ENCODE data around the gene CD63. TPM values are rescaled to one million over a fixed set of nuclear protein-coding genes. Genes with fewer than 3 reads are reported as not detected.

The CD63 gene
- total and polyA plus RNA-seq, 2 of the 13 experiments (the other 11 are each of a cell fraction or from before 2014, with no cell fraction given): 234 to 277 TPM

GRCh38 chr12:55728939-55729818 lies at the start of gene CD63 (continued):
- no peak for TF ChIP-seq ZNF318 (CRISPR knock-in tag; IDR thresholded peaks at IDR 0.05)
- TF ChIP-seq NFKB2 (CRISPR knock-in tag; IDR thresholded peaks at IDR 0.05; ENCODE audit: borderline replicate concordance): no peak
- TF ChIP-seq ZNF484 (CRISPR knock-in tag; IDR thresholded peaks at IDR 0.05; ENCODE audit: borderline replicate concordance, low read depth): no peak
- 0 out of 2 replicates have a peak, but pooled peaks have one; percentile 54 for TF ChIP-seq ZBTB7A (CRISPR knock-in tag; IDR thresholded peaks at IDR 0.05)
- TF ChIP-seq PAXIP1 (CRISPR knock-in tag; conservative IDR thresholded peaks at IDR 0.05): peak; percentile 50
- TF ChIP-seq ZNF18 (CRISPR knock-in tag; IDR thresholded peaks at IDR 0.05; ENCODE audit: insufficient replicate concordance): no peak
- no peak for TF ChIP-seq ZFAT (CRISPR knock-in tag; conservative IDR thresholded peaks at IDR 0.05)
- no peak for TF ChIP-seq ZNF530 (CRISPR knock-in tag; IDR thresholded peaks at IDR 0.05; ENCODE audit: low read depth)
- TF ChIP-seq ZNF326 (CRISPR knock-in tag; IDR thresholded peaks at IDR 0.05; ENCODE audit: borderline replicate concordance): no peak
- peak; percentile 62; the same call in 1 of the 2 replicates for TF ChIP-seq HDAC1 (CRISPR knock-in tag; IDR thresholded peaks at IDR 0.05)
- no peak for TF ChIP-seq HMG20B (CRISPR knock-in tag; conservative IDR thresholded peaks at IDR 0.05)
- TF ChIP-seq ZFX (CRISPR knock-in tag; IDR thresholded peaks at IDR 0.05; ENCODE audit: low read depth): peak; percentile 87
- TF ChIP-seq HNRNPL (IDR thresholded peaks at IDR 0.05; ENCODE audit: low read depth, low read length): peak; percentile 84

Measured in HepG2 (cell line).